Ovary (tissue), 9 donors: ENCODE data around the gene ESYT2. TPM values are rescaled to one million over a fixed set of nuclear protein-coding genes. Genes with fewer than 3 reads are reported as not detected.

Source experiments
- DNase-seq, 5 donors: peaks; one replicate each; pipeline ENCODE4 v3.0.0-alpha.2; 2019 to 2020
- H3K27ac ChIP-seq, 2 donors: fragments of 200-600 bp; one replicate each; pipeline versions ENCODE4 v1.5.1 to v1.8.0; 2019 to 2022
- H3K27me3 ChIP-seq: fragments of 200-600 bp; one replicate; pipeline ENCODE4 v1.8.0; 2022
- H3K36me3 ChIP-seq: fragments of 200-600 bp; sonication (generic); one replicate; pipeline ENCODE4 v1.5.1; 2019
- H3K4me1 ChIP-seq: one replicate; pipeline ENCODE4 v1.8.1; 2013; ENCODE audit warnings: mild to moderate bottlenecking, moderate library complexity; ENCODE audit not compliant: insufficient read depth
- H3K4me3 ChIP-seq: fragments of 200-600 bp; sonication (generic); one replicate; pipeline ENCODE4 v1.5.1; 2017
- H3K9me3 ChIP-seq, 2 donors: fragments of 200-600 bp in 1 of 2; sonication (generic) in 1 of 2; one replicate each; pipeline versions ENCODE4 v1.5.1 to v1.8.1; 2013 to 2019; ENCODE audit warnings: mild to moderate bottlenecking in 1 of 2, moderate library complexity in 1 of 2
- CTCF ChIP-seq, 3 donors: fragments of 450-650 bp in 2 of 3; fragments of 200-600 bp in 1 of 3; IDR thresholded peaks; one replicate each; pipeline versions ENCODE4 v1.5.1 to v1.8.0; 2016 to 2022; ENCODE audit warnings: antibody characterized with exemption in 3 of 3, mild to moderate bottlenecking in 1 of 3
- EP300 ChIP-seq: sonication (generic); formaldehyde crosslinking; IDR thresholded peaks from one replicate; pipeline ENCODE4 v1.6.1; 2017; ENCODE audit warnings: antibody characterized with exemption
- POLR2A ChIP-seq: fragments of 450-650 bp; IDR thresholded peaks from one replicate; pipeline ENCODE4 v1.6.1; 2017; ENCODE audit warnings: antibody characterized with exemption, mild to moderate bottlenecking, moderate library complexity
- WGBS, 3 donors: extraction: QIAGEN DNeasy Blood & Tissue Kit in 1 of 3; methylation state at CpG; one replicate each; pipeline versions ENCODE4 v1.1.5 to v1.1.7; 2013 to 2017; 5-methylcytosine and 5-hydroxymethylcytosine counted together
- intact Hi-C, 4 donors: fragments of 100-400 bp; cut with DNase I; formaldehyde crosslinking; loops; one replicate each; pipeline versions ENCODE4 v1.11.0 to v1.15.1; 2022 to 2023
- polyA plus RNA-seq, 2 donors: library from polyadenylated mRNA; stranded (reverse); fragments of 200-250 nt in 1 of 2; fragments of 350-450 nt in 1 of 2; fragmentation: Illumina TruSeq in 1 of 2; extraction: RNeasy Lipid Tissue Mini Kit (QIAGEN cat#74804) in 1 of 2; gene quantifications; one replicate each; pipeline ENCODE4 v1.2.3, GENCODE V29; 2013 to 2014
- total RNA-seq, 7 donors: library from RNA; depleted of rRNA in 2 of 7; stranded (reverse); fragments of >200 nt in 2 of 7; fragmentation: NEBNext Ultra II Directional in 3 of 7; extraction: Animal tissue kit (Norgen Biotek cat#: 25700) in 3 of 7; gene quantifications; one replicate each; pipeline versions ENCODE4 v1.1.0 to v1.2.4, GENCODE V29; 2016 to 2023
- donor health status: DM: no; HTN: no; CAD: no; lungs with moderate emphysema.
- donor health status: DM: no; HTN: no; CAD: no.
- donor health status: Bipolar disorder and iron deficiency.
- donor health status: DM: yes; HTN: yes; CAD: no.
- donor health status: DM: no; HTN: no; CAD: no.
- donor health status: DM: yes; HTN: yes; CAD: no.

ESYT2 gene
- total and polyA plus RNA-seq, 9 donors = 42.7 to 147 (median 91.6) TPM

- TF ChIP-seq EP300 = no peak
- H3K4me1 ChIP-seq = no peaks in the 10 kb centered on the region
- no peaks in the 10 kb centered on the region for H3K36me3 ChIP-seq
- H3K4me3 ChIP-seq = no peak overlapping the region
- WGBS, 3 donors = 74 to 87% (median 82%) methylated on average over 6 of the region's 6 CpGs
- intact Hi-C loops = no loop called here
- no peaks in the 10 kb centered on the region for H3K9me3 ChIP-seq
- no peak for DNase-seq
- H3K27ac ChIP-seq = no peak overlapping the region
- no peaks in the 10 kb centered on the region for H3K27me3 ChIP-seq
These were observed 62.6 kb downstream of the ESYT2 start for GRCh38 chr7:158766570-158767281.

- Histone ChIP-seq H3K4me3 (no peak overlapping the region), H3K27ac (no peak overlapping the region), H3K27me3 (no peaks in the 10 kb centered on the region), H3K4me1 (no peaks in the 10 kb centered on the region), H3K36me3 (no peaks in the 10 kb centered on the region), H3K9me3 (no peaks in the 10 kb centered on the region)
- intact Hi-C loops = no loop called here
- no peak for DNase-seq
- no peak for TF ChIP-seq CTCF (IDR thresholded peaks at IDR 0.05)
- no peak for TF ChIP-seq EP300
- TF ChIP-seq POLR2A = no peak
- 93 to 96% (median 95%) methylated on average over 7 of the region's 7 CpGs for WGBS, 3 donors
These were observed 64.3 kb downstream of the ESYT2 start for GRCh38 chr7:158765020-158765419.

- H3K4me3 ChIP-seq = no peak overlapping the region
- H3K9me3 ChIP-seq = no peaks in the 10 kb centered on the region
- WGBS, 3 donors = 92 to 93% (median 92%) methylated on average over 13 to 14 of the region's 14 CpGs
- H3K27ac ChIP-seq = no peak overlapping the region
- intact Hi-C loops = no loop called here
- DNase-seq = no peak
- no peaks in the 10 kb centered on the region for H3K4me1 ChIP-seq
- no peaks in the 10 kb centered on the region for H3K36me3 ChIP-seq
- TF ChIP-seq CTCF (IDR thresholded peaks at IDR 0.05) (no peak), EP300 (no peak), POLR2A (no peak)
- H3K27me3 ChIP-seq = no peaks in the 10 kb centered on the region
These were observed 65.8 kb downstream of the ESYT2 start for GRCh38 chr7:158763454-158764033.

GRCh38 chr7:158761945-158762344 is 67.4 kb downstream of the ESYT2 start:
- Histone ChIP-seq H3K4me3 (no peak overlapping the region), H3K27me3 (no peaks in the 10 kb centered on the region), H3K4me1 (no peaks in the 10 kb centered on the region), H3K36me3 (no peaks in the 10 kb centered on the region), H3K9me3 (no peaks in the 10 kb centered on the region), H3K27ac (no peak overlapping the region)
- no peak for DNase-seq
- 90 to 94% (median 93%) methylated on average over 12 of the region's 12 CpGs for WGBS, 3 donors
- TF ChIP-seq POLR2A (no peak), CTCF (IDR thresholded peaks at IDR 0.05) (no peak)
- intact Hi-C loops = no loop called here

- intact Hi-C loops = no loop called here
- Histone ChIP-seq H3K27me3 (no peaks in the 10 kb centered on the region), H3K36me3 (no peaks in the 10 kb centered on the region), H3K9me3 (no peaks in the 10 kb centered on the region), H3K4me1 (no peaks in the 10 kb centered on the region), H3K4me3 (no peak overlapping the region), H3K27ac (no peak overlapping the region)
- no peak for TF ChIP-seq CTCF (IDR thresholded peaks at IDR 0.05)
- TF ChIP-seq POLR2A = no peak
- no peak for TF ChIP-seq EP300
- DNase-seq = no peak
- 80 to 86% (median 84%) methylated on average over 8 of the region's 8 CpGs for WGBS, 3 donors
These were observed 68.4 kb downstream of the ESYT2 start for GRCh38 chr7:158760936-158761335.
